ENCODE measurements around the gene ODAD3.
A peak's percentile ranks its signal among the peaks of the same experiment; 100 is the strongest.
"Not testable (repeated sequence)": the region's sequence is repeated elsewhere in the genome, so short reads cannot be mapped to it uniquely, and the experiment has no call there.

ODAD3 gene

GRCh38 chr19:11435057-11435832 is at the start of gene ODAD3, which contains the start of gene PRKCSH:
ODAD3 (minus strand) TSS chr19:11435121; CDS start chr19:11435016, 105 bp downstream.
PRKCSH (plus strand) TSS chr19:11435635; CDS start chr19:11436118, 483 bp downstream.
- peak; percentile 99 for DNase-seq (ENCODE audit: low read depth)

GRCh38 chr19:11483366-11484111 is 48.6 kb upstream of the ODAD3 start:
- DNase-seq (ENCODE audit: low read depth), result no peak

- no peak for DNase-seq (ENCODE audit: low read depth)
These were observed 47.6 kb upstream of the ODAD3 start for GRCh38 chr19:11482384-11483050.

GRCh38 chr19:11481534-11482383 is 46.8 kb upstream of the ODAD3 start:
- DNase-seq (ENCODE audit: low read depth), result no peak

GRCh38 chr19:11480715-11481533 is 46.0 kb upstream of the ODAD3 start, which contains the start of gene ELAVL3:
ELAVL3 (minus strand) TSS chr19:11481046; CDS start chr19:11480608, 438 bp downstream.
- no peak for DNase-seq (ENCODE audit: low read depth)

DNA sequence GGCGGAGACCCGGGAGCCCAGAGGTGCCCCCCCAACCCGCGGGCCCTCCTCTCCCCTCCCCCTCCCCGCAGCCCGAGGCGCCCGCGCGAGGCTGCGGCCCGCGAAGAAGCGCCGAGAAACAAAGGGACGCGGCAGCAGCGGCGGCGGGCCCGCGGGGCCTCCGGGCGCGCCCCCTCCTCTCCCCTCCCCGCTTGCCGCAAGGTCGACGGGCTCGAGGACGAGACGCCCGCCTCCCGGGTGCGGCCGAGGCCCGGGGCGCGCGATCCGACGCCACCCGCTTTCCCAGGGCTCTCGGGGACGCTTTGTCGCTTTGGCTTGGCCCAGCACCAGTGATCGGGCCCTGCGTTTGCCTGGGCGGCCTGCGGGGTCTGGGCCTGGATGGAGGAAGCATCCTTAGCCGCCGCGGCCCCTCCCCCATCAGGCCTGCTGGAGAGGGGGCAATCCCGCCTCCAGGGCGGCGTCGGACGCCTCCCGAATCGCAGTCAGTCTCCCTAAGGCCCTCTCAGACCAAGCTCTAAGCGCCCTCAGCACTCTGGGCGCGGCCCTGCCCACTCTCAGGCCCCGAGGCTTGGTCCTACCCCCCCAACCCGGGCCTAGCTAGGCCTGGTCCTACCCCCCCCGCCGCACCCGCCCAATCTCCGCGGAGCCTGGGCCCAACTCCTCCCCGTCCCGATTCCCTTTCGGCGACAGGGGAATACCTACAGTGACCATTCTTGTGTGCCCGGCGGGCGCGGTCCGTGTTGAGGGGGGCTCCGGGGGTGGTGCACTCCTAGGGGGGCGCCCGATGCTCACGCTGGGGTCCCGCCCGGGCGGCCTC is 45.2 kb upstream of the ODAD3 start:
- no peak for DNase-seq (ENCODE audit: low read depth)

GRCh38 chr19:11479090-11479897 is 44.4 kb upstream of the ODAD3 start:
- no peak for DNase-seq (ENCODE audit: low read depth)

GRCh38 chr19:11478167-11479089 is 43.5 kb upstream of the ODAD3 start:
- no peak for DNase-seq (ENCODE audit: low read depth)

GRCh38 chr19:11475861-11476260 is 40.9 kb upstream of the ODAD3 start:
- DNase-seq (ENCODE audit: low read depth), result no peak

DNA sequence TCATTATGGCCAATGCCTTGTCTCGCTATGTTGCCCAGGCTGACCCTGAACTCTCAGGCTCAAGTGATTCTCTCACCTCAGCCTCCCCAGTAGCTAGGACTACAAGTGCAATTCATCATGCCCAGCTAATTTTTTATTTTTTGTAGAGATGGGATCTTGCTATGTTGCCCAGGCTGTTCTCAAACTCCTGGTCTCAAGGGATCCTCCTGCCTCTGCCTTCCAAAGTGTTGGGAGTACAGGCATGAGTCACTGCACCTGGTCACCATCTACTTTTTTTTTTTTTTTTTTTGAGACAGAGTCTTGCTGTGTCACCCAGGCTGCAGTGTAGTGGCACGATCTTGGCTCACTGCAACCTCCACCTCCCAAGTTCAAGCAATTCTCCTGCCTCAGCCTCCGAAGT is 40.4 kb upstream of the ODAD3 start:
- not testable (repeated sequence) for DNase-seq (ENCODE audit: low read depth)

GRCh38 chr19:11473725-11474124 is 38.8 kb upstream of the ODAD3 start:
- no peak for DNase-seq (ENCODE audit: low read depth)

DNA sequence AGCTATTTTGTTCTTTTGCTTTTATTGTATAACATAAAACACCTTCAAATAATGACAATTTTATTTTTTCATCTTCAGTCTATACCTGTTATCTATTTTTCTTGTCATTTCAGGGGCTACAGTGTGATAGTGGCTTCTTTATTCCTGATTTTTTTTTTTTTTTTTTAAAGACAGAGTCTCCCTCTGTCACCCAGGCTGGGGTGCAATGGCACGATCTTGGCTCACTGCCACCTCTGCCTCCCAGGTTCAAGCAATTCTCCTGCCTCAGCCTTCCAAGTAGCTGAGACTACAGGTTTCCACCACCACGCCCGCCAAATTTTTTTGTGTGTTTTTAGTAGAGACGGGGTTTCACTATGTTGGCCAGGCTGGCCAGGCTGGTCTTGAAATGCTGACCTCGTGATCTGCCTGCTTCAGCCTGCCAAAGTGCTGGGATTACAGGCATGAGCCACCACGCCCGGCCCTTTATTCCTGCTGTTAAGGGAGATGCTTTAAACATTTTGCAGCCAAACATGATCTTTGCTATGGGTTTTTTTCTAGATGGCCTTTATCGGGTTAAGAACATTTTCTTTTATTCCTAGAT is 33.4 kb upstream of the ODAD3 start:
- not testable (repeated sequence) for DNase-seq (ENCODE audit: low read depth)

DNA sequence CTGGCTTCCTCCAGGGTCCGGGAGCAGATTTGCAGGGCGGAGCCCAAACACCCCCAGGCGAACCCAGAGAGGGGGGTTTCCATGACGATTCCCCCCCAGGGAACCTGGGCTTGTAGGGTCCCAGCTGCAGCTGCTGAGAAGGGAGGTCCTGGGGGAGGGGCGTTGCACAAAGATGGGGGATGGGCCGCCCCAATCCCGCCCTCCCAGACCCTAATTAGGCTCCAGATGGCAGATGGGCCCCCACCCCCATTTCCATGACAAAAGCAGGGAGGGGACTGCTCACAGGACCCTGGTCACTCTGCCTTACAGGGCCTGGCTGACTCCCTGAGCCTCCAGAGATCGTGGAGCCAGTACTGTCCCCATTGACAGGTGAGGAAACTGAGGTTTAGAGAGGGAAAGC is 30.7 kb upstream of the ODAD3 start:
- DNase-seq (ENCODE audit: low read depth), result no peak

DNA sequence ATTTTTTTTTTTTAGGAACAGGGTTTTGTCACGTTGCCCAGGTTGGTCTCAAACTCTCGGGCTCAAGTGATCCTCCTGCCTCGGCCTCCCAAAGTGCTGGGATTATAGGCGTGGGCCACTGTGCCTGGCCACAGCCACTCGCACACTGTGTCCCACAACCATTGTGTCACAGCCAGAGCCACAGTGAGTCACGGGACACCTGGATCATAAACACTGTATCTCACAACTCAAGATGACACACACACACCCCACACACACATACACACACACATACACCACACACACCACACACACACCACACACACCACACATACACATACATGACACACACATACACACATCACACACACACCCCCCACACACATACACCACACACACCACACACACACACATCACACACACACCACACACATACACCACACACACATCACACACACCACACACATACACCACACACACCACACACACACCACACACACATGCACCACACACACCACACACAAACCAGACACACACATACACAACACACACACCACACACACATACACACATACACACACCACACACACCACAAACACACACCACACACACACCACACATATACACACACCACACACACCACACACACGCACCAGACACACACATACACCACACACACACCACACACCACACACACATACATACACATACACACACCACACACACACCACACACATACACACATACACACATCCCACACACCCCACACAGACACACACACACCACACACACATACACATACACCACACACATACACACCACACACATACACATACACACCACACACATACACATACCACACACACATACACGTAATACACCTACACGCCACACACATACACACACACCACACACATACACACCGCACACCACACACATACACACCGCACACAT is 29.7 kb upstream of the ODAD3 start:
- DNase-seq (ENCODE audit: low read depth), result no peak

DNA sequence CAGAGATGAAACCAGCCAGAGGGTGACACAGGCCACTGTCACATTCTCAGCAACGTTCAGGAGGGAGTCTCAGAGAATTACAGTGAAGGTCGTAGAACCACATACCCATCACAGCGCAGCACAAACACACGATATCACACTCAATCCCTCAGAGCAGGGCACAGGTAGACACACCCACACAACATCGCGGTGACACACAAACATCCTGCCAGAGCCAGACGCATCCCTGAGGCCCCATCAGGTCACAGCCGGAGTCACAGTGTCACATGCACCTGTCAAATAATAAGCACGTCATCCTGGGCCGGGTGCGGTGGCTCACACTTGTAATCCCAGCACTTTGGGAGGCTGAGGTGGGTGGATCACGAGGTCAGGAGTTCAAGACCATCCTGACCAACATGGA is 28.5 kb upstream of the ODAD3 start:
- DNase-seq (ENCODE audit: low read depth), result no peak

DNA sequence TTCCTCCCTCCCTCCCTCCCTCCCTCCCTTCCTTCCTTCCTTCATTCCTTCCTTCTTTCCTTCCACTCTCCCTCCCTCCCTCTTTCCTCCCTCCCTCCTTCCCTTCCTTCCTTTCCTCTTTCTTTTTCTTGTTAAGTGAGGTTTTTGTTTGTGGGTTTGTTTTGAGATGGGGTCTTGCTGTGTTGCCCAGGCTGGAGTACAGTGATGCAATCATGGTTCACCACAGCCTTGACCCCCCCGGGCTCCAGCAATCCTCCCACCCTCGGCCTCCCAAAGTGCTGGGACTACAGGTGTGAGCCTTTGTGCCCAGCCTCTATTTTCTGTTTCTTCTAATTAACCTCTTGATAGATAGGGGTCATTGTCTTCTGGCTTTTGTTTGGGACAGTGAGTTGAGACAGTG is 26.5 kb upstream of the ODAD3 start:
- no peak for DNase-seq (ENCODE audit: low read depth)

Data from non-pigmented ciliary epithelial cell (primary cell).